CD4-positive, alpha-beta T cell treated with Interleukin-15 for 4 hours (primary cell): Measurements from ENCODE around the gene PDE4DIP.
"Not testable (repeated sequence)": the region's sequence is repeated elsewhere in the genome, so short reads cannot be mapped to it uniquely, and the experiment has no call there.

Experiments
- DNase-seq: peaks from one replicate; pipeline ENCODE4 v3.0.0-alpha.2; 2020; ENCODE audit warnings: low spot score

Gene PDE4DIP

GRCh38 chr1:148844220-148844619, at the start of gene PDE4DIP:
TSS of gene PDE4DIP (plus strand) at chr1:148844428. CDS start at chr1:148844775, 347 bp downstream.
- DNase-seq: not testable (repeated sequence)

DNA sequence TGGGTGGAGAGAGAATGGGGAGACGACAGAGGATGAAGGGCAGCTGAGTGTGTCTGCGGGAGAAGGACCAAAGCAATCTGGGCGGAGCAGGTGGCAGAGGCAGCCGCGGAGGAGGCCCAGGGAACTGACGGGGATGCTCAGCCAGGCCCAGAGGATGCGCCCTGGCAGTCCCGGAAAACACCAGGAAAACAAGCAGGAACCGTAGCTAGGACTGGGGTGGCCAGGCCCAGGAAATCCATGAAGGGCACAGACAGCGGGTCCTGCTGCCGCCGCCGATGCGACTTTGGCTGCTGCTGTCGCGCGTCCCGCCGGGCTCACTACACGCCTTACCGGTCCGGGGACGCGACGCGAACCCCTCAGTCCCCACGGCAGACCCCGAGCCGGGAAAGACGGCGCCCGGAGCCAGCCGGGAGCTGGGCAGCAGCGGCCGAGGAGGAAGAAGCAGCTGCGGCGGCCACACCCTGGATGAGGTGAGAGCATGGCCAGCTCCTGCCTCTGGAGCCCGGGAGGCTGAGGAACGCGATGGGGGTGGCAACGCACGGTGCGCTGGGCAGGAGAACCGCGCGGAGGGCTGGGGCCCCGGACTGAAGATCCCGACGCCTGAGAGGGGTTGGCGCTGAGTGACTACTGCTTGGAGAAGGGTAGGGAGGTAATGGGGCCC, 35.8 kb upstream of the PDE4DIP start:
- DNase-seq: not testable (repeated sequence)

- DNase-seq: not testable (repeated sequence)
Measured at GRCh38 chr1:148808929-148809283, 35.3 kb upstream of the PDE4DIP start.

DNA sequence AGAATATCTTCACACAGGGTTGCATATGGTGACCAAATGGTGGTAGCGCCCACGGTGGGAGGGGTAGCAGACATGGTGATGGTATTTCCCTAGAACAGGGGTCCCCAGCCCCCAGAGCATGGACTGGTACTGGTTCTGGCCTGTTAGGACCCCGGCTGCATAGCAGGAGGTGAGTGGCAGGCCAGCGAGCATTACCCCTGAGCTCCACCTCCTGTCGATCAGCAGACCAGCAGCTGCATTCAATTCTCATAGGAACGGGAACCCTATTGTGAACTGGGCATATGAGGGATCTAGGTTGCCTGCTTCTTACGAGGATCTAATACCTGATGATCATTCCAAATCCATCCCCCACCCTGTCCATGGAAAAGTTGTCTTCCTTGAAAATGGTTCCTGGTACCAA, 22.0 kb upstream of the PDE4DIP start:
- DNase-seq: not testable (repeated sequence)

- DNase-seq: not testable (repeated sequence)
Measured at GRCh38 chr1:148823822-148824221, 20.4 kb upstream of the PDE4DIP start.

GRCh38 chr1:148825029-148825428, 19.2 kb upstream of the PDE4DIP start:
- DNase-seq: not testable (repeated sequence)

GRCh38 chr1:148828531-148828930, 15.7 kb upstream of the PDE4DIP start:
- not testable (repeated sequence) for DNase-seq

- not testable (repeated sequence) for DNase-seq
Measured at GRCh38 chr1:148828962-148829361, 15.3 kb upstream of the PDE4DIP start.

DNA sequence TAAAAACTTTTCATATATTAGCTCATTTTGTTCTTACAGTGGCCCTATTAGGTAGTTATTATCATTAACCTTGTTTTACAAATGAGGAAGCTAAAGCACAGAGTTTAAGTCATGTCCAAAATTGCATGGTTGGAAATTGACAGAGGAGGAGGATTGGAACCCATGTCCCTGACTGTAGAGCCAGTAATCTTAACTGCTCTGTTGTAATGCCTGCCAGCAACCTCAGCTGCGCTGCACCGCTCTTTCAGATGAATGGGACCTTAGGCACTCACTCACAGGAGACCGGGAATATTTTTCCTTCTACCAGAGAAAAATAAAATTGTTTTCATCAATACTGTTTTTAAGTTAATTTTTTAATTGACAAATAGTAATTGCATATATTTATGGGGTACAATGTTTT, 14.9 kb upstream of the PDE4DIP start:
- DNase-seq: not testable (repeated sequence)

GRCh38 chr1:148841262-148841661, 3.0 kb upstream of the PDE4DIP start:
- DNase-seq: not testable (repeated sequence)

- not testable (repeated sequence) for DNase-seq
Measured at GRCh38 chr1:148844651-148845050, 423 bp downstream of the PDE4DIP start.

DNA sequence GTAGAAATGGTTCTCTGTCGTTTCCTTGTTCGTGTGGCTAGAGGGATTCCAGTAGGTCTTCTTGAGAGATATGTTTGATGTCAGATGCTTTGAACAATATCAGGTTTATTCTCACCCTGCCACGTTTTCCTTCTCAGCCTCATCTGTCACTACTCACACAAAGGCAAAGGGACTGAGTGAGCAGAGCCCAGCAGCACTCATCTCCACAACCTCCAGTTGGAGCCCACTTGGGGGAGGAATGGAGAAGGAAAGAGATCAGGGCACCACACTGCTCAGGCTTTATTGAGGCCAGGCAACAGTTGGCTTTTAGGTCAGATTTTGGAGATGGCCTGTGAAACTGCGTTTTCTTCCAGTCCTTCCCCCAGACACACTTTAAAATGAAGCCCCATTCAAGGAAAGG, 840 bp downstream of the PDE4DIP start:
- DNase-seq: not testable (repeated sequence)

DNA sequence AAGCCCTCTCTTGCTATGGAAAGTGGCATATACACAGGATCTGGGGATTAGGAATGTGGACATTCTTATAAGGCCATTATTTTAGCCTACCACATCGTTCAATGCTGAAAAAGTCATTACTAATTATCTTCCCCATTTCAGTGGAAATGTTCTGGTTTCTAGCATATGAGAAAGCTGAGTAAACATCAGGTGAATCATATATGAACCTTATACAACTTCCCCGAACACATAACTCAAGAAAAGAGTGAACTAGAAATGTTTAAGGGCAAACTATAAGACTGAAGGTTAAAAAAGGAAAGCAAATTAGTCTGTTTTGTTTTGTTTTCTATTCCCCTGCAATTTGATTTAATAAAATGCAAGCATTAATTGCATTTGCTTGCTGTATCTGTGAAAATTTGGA, 6.1 kb downstream of the PDE4DIP start:
- not testable (repeated sequence) for DNase-seq

GRCh38 chr1:148850840-148851239, 6.6 kb downstream of the PDE4DIP start:
- DNase-seq: not testable (repeated sequence)

DNA sequence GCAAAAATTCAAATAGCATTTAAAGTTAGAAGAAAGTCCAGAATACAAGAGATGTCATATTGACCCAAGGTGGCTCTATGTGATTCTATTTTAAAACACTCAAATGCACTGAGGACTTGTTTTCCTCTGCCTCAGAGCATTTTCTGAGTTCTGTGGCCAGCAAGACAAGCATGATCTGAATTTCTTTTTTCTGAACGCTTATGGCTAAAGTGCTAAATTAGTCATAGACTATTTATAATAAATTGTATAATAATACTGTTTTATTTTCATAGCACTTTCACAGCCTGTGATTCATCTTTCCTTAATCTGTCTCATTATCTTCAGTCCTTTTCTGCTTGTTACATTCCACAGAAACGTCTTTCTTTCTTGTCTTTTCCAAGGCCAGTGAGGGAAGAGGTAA, 7.5 kb downstream of the PDE4DIP start:
- DNase-seq: not testable (repeated sequence)

GRCh38 chr1:148853363-148853762, 9.1 kb downstream of the PDE4DIP start:
- not testable (repeated sequence) for DNase-seq

- DNase-seq: not testable (repeated sequence)
Measured at GRCh38 chr1:148854063-148854462, 9.8 kb downstream of the PDE4DIP start.

GRCh38 chr1:148855367-148855766, 11.1 kb downstream of the PDE4DIP start:
- DNase-seq: not testable (repeated sequence)

- DNase-seq: not testable (repeated sequence)
Measured at GRCh38 chr1:148860049-148860448, 15.8 kb downstream of the PDE4DIP start.

DNA sequence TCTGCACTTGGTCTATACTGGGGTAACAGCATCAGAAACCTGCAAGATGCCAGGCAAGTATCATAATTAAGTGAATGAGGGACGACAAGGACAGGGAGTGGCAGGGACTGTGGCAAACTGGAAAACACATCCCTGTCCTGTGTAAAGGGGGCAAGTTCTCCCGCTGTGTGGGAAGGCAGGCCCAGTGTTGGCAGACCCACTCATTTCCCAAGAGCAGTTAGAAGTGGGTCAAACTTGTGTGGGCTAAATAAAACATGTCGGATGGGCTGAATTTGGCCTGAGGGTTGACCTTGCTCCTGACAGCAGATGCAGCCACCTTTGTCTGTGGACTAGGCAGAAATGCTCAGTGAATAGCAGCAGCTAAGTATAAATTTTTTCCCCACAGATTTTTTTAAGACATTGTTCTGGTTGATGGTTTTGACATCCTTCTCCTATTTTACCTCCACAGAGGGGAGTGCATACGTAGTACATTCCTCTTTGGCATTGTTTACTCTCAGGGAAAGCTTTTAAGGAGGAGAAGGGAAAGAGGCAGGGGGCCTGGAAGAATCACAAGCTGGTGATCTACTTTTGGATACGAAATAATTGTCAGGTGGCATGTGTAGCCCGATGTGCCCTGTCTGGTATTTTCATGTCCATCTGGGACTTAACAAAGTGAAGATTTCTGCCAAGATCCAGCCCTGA, 16.5 kb downstream of the PDE4DIP start:
- not testable (repeated sequence) for DNase-seq

GRCh38 chr1:148862590-148862989, 18.4 kb downstream of the PDE4DIP start:
- not testable (repeated sequence) for DNase-seq

DNA sequence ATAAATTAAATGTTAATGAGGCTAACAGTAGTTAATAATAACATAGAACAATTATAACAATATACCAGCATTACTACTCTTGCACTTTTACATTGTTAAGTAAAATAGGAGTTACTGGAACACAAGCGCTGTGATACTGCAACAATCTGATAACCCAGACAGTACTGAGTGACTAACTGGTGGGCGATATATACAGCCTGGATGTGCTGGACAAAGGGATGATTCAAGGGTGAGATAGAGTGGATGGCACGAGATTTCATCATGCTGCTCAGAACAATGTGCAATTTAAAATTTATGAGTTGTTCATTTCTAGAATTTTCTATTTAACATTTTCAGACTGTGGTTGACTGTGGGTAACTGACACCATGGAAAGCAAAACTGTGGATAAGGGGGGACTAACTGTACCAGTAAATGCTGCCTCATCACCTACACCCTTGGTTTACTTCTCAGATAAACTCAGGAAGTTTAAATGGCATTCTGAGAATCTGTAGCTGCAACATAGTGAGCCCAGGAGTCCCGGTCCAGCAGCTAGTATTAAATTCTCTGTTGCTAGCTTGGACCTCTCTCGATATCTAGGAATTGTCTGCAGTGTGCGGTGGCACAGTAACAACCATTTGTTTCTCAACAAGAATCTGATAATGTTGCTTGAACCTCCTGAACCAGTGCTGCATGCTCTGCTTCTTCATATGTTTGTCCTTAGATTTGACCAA, 24.9 kb downstream of the PDE4DIP start:
- not testable (repeated sequence) for DNase-seq

DNA sequence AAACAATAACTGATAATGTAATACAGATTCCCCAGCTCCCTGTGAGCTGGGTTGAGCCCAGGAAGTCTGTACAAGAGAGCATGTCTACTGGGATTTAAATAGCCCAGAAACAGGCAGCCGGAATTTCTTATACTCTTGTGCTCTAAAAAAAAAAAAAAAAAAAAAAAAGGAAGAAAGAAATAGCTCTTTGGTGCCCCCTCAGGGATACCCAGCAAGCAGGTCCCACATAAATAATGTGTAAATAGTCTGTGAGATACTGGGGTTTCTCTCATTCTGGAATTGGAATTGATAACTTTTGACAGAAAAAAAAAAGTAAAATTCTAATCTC, 25.4 kb downstream of the PDE4DIP start:
- not testable (repeated sequence) for DNase-seq
